ENCODE data around the gene RGS13.
"Not testable (repeated sequence)": the region's sequence is repeated elsewhere in the genome, so short reads cannot be mapped to it uniquely, and the experiment has no call there.

The RGS13 gene

DNA sequence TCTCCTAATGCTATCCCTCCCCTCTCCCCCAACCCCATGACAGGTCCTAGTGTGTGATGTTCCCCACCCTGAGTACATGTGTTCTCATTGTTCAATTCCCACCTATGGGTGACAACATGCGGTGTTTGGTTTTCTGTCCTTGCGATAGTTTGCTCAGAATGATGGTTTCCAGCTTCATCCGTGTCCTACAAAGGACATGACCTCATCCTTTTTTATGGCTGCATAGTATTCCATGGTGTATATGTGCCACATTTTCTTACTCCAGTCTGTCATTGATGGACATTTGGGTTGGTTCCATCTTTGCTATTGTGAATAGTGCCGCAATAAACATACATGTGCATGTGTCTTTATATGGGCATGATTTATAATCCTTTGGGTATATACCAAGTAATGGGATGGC, 47.1 kb downstream of the RGS13 start:
- not testable (repeated sequence) for DNase-seq

DNA sequence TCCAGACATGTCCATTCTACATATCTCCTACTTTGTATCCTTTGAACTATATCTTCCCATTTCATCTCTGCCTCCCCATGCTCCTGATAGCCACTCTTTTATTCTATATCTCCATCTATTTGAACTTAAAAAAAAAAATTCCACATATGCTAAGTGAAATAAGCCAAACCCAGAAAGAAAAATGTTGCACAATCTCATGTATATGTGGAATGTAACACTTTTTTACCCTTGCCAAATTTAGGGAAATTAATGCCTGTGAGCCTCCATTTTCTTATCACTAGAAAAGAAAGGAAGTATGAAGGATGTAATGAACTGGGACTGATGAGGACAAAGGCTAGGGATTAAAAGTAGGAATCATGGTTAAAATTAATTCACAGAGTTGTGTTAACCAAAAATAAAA, 53.5 kb downstream of the RGS13 start:
- no peak for DNase-seq

DNA sequence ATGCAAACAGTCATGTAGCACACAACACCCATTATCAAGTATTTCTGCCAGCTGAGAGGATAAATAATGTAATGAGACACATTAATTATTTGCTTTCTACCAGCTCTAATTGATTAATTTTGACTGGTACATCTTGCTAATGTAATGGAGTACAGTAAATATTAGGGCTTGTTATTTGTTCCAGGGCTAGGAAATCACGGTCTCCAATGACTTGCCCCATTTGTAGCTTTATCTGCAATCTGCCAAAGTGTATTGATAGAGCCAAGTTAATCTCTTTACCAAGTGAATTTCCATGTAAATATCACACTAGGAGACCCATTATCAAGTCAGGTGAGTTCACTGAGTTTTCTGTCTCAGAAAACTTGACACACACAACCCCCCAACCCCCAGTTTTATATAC, 55.1 kb downstream of the RGS13 start:
- DNase-seq: no peak

DNA sequence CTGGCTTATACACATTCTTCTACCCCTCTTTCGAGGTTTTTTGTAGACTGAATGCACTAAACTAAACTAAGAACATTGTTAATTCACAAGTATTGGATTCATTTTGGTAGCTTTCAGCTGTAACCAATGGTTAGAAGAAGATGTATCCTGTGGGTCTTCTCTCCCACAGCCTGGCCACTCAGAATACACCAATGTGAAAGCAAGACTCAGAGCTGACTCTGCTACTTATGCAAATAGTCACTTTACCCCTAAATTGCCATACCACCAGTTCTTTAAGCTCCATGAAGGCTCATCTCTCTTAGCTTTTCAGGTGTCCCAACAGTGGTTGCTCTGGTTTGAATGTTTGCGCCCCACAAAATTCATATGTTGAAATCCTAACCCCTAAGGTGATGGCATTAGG, 60.1 kb downstream of the RGS13 start:
- no peak for DNase-seq

DNA sequence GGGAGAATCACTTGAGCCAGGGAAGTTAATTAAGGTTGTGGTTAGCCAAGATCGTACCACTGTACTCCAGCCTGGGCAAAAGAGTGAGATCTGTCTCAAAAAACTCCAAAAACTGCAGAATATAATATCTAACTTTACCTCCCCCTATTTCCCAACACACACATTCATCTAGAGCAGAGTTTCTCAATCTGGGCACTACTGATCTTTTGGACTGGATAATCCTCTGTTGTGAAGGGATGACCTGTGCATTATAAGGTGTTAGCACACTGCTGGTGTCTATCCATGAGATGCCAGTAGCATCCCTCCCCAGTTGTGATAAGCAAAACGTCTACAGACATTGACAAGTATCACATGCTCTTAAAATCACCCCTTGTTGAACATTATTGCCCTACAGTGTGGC, 61.8 kb downstream of the RGS13 start:
- no peak for DNase-seq

DNA sequence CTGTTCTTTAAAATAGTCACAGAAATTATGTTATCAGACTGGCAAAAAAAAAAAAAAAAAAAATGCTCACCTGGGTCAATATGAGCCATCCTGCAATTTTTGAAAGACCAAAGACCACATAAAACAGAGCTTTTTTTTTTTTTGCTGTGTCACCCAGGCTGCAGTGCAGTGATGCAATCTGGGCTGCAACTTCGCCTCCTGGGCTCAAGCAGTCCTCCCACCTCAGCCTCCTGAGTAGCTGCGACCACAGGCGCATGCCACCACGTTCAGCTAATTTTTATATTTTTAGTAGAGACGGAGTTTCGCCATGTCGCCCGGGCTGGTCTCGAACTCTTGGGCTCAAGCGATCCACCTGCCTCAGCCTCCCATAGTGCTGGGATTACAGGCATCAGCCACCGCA, 62.8 kb downstream of the RGS13 start:
- no peak for DNase-seq

DNA sequence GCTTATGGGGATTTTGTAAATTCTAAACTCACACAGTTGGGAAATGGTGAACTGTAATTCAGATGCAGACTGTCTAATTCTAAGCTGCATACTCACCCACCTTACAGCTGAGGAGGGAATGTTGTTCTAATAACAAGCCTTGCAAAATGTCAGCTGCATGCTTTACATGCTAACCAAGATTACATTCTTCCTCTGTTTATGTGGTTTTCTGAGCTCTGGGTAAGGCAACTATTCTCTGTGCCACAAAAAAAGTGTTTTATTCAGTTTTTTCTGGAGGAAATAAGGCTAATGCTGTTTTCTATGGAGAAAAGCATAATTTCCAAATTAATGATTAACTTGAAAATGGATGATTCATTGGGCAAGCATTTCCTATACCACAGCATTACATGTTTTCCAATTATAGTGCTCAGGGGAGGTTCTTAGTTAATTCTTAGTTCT, 64.9 kb downstream of the RGS13 start:
- DNase-seq: no peak

DNA sequence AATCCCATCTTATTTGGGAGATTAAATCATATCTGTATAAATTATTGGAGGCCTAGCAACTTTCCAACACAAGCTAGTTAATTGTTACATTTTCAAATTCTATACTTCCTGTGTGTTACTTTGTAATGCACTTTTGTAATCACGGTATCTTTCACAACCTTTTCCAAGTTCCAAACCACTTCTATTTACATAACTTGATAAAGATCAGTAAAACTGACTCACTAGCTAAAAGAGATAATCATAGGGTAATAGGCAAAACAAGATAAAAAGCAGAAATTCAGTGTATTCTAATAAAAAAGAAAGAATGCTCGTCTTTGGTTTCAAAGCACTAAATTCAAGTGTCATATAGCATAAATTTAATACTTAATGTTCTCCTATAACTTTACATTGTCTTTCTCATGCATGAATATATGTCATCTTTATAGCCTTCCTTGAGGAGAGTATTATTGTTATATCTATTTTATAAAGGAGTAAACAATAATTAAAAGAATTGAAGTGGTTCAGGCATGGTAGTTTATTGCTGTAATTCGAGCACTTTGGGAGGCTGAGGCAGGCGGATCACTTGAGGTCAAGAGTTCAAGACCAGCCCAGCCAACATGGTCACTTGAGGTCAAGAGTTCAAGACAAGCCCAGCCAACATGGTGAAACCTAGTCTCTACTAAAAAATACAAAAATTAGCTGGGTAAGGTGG, 66.4 kb downstream of the RGS13 start:
- DNase-seq: no peak

DNA sequence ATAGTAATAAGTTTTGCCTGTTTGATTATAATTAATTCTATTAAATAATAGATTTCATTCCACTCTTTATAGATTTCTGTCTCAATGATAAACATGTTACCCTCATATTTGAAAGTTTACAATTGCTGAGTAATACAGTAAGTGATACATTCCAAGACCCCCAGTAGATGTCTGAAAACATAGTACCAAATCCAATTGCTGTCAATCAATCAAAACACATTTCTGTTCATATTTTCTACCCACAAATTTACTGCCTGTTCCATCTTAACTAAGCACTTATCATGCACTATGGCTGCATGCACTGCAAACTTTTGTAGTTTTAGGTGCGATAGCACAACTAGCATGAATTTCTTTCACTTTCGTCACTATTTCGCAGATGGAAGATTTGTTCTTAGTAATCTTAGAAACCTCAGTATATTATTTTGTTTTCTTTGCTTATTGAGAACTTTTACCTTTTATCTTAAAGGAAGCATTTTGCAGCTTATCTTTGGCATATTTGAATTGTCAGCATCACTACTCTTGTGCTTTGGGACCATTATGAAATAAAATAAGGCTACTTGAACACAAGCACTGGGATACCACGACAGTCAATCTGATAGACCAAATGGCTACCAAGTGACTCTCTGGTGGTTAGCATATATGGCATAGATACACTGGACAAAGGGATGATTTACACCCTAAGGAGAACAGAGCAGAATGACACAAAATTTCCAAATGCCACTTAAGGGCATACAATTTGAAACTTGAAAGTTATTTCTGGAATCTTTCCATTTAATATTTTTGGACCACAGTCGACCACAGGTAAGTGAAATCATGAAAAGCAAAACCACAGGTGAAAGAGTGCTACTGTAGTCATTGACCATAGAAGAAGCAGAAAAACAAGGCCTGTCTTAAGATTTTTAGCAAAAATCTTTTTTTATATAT, 67.6 kb downstream of the RGS13 start:
- no peak for DNase-seq

DNA sequence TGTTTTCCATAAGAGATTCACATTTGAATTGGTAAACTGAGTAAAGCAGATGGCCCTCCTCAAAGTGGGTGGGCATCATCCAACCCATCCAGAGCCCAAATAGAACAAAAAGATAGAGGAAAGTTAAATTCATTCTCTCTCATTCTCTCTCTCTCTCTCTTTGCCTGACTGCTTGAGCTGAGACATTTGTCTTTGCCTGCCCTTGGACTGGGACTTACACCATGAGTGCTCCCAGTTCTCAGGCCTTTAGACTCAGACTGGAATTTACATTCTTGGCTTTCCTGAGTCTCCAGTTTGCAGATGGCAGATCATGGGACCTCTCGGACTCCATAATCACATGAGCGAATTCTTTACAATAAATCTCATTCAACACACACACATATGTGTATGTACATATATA, 69.6 kb downstream of the RGS13 start:
- DNase-seq: no peak

DNA sequence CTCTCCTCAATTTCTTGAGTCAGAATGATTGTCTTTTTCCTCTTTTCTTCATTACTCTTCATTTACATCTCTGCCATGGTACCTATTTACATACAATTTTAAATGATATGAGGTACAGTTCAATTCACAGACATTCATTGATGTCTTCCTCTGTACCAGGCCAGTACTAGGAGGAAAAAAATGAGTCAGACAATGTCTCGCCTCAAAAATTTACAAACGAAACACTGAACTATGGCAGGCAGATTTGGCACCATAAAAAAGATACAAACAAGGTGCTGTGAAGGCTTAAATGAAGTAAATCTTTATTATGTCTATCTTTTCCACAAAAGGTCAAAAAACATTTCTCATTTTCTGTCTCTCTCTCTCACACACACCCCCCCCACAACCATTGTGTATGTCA, 71.0 kb downstream of the RGS13 start:
- no peak for DNase-seq

DNA sequence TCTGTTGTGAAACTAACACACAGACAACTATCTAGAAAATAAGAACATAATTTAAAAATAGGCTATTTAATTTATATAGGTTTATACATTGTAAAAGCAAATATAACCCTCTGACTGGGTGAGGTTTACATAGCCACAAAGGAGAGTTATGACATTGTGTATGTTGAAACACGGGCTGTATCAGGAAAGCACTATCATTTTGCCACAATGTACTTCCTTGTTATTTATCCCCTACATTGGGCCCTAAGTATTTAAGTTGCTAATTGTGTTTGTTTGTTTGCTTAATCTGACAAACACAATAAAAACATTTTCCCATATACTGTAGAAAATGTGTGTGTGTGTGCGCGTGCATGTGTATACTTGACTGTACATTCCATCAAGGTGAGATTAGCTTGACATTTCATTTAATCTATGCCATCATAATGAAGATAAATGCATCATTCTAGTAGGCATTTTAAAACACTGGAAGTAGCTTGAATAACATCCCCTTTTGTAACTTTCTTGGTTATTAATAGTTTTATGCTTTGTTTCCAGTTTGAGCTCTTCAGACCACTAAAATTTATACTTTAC, 72.1 kb downstream of the RGS13 start:
- DNase-seq: no peak

DNA sequence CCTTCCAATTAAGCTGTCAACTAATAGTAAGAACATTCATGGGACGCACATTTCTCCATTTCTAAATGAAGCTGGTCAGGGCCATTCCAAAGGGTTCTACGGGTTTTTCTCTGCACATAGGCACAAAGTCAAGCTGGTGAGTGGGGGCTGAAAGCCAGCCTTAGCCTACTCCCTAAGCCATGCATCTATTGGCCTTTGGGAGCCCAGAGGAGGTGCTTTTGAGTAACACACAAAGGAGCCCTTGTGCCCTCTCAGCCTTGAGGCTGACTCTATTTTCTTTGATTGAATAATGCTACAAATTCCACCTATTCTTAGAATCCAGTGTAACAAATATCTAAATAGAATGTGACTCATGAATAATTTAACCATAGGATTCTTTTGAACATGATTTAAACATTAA, 73.6 kb downstream of the RGS13 start:
- no peak for DNase-seq
